IPS-18c (cell line): ENCODE results near the gene ZDHHC14.

Experiments used
- H3K4me3 ChIP-seq: 2 replicates; pipeline ENCODE4 v1.7.0; 2013; ENCODE audit warnings: low read depth, mild to moderate bottlenecking, low read length, moderate library complexity; ENCODE audit not compliant: insufficient read depth
- H3K9me3 ChIP-seq: one replicate; pipeline ENCODE4 v1.6.1; 2013; ENCODE audit warnings: mild to moderate bottlenecking, low read length, moderate library complexity; ENCODE audit not compliant: control insufficient read depth, insufficient read depth

The ZDHHC14 gene

DNA sequence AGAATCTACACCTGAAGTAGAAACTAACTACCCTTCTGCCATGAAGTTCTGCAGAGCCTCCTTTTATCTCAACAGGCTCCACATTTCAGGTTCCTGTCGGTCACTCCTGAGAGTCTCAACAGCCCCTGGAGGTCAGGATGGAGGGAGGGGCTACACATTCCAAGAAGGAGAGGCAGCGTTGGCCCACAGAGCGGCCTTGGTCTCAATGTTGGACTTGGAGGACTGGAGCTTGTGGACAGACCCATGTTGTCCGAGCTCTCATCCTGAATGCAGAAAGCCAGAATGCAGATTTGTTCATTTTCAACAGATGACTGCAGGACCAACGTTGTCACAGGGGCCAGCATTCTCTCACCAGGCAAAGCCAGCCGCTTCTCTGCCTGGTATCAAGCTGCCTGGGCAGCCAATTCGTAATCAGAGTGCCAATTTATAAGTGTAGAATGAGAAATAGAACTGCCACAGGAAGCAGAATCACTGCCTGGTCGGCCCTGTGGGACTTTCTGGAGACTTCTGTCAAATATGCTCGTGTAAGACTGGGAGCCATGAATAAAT lies 229.5 kb downstream of the ZDHHC14 start:
- H3K4me3 ChIP-seq: no peak overlapping the region
- no peaks in the 10 kb centered on the region for H3K9me3 ChIP-seq

DNA sequence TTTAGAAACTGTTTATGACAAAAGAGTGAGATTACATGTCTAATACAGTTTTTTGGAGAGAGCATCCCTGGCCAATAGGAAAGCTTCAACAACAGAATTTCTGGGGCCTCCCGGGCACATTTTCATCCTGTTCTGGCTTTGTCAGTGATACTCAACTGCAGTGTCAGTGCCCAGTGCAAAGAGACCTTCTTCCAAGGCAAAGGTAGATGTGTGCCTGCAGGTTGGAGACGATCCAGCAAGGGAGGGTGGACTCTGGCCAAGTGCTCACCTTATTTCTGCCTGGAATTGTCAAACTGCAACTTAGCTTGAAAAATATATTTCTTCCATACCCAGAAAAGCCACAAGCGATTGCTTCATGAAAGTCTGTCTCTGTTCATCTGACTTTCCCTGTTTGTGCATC lies 230.4 kb downstream of the ZDHHC14 start:
- H3K4me3 ChIP-seq: no peak overlapping the region
- no peaks in the 10 kb centered on the region for H3K9me3 ChIP-seq

DNA sequence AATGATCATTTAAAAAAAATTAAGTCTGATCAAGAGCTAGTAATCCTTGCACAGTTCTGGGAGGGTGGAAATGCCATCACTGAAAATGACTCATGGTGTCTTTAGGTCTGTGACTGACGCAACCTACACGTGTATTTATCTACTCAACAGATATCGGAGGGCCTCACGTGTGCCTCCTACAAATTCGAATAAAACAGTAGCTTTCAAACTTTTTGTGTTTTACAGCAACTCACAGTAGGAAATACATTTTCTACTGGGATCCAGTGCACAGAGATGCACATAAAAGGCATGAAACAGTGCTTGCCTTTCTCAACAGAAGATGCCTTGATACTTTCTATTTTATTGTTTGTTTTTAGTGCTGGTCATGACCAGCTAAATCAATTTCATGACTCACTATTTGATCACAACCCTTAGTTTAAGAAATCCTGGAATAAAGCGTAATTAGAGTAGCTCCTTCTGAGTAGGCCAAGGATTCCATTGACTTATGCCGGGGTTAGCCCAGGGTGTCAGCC lies 232.1 kb downstream of the ZDHHC14 start:
- Histone ChIP-seq H3K4me3 (no peak overlapping the region), H3K9me3 (no peaks in the 10 kb centered on the region)

DNA sequence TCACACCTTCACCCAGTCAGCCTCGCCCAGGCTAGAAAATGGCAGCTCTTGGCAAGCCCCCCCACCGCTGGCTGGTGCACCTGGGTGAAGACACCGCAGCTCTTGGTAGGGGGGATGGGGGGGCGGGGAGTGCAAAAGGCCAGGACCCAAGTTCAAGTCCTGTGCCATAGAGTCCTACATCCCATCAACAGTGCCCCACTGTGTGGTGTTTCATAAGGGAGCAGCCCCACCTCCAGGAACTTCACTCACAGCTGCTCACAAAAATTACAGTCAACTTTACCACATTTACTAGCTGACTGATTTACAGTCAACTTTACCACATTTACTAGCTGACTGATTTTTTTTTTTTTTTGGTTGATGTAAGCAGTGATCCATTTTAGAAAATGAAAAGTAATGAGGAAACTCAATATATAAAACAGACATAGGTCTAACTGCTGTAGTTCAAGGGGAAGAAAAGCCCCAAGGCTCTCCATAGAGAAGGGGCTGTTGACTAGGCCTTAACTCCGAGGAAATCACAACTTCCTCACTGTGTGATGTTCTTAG lies 233.1 kb downstream of the ZDHHC14 start:
- H3K4me3 ChIP-seq: no peak overlapping the region
- H3K9me3 ChIP-seq: no peaks in the 10 kb centered on the region

DNA sequence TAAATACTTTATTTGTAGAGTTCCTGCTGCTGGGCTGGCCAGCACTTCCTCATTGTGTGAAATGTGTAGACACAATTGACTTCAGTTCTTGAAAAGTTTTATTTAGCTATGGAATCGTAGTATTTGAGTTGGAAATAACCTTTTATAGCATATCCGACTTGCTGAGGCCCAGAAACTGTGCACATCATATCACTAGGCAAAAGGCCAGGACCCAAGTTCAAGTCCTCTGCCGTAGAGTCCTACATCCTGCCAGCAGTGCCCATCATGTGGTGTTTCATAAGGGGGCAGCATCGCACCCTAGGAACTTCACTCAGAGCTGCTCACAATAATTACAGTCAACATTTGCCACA lies 234.4 kb downstream of the ZDHHC14 start:
- no peak overlapping the region for H3K4me3 ChIP-seq
- H3K9me3 ChIP-seq: no peaks in the 10 kb centered on the region

DNA sequence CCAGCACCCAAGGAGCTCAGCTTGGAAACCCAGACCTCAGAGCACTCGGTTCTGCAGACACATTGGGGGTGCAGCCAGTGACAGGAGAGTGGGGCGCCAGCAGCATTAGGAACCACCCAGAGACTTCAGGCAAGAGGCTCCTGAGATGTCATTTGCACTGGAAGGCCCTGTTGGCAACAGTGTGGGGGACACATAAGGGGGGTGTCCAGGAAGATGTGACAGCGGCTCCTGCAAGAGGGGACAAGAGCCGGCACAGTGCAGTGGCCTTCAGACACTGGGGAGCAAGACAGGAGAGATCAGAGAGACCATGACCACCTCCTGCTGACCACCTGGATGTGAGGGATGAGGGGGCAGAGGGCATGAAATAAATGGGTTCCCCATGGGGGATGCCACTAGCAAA lies 235.0 kb downstream of the ZDHHC14 start:
- Histone ChIP-seq H3K9me3 (no peaks in the 10 kb centered on the region), H3K4me3 (no peak overlapping the region)

DNA sequence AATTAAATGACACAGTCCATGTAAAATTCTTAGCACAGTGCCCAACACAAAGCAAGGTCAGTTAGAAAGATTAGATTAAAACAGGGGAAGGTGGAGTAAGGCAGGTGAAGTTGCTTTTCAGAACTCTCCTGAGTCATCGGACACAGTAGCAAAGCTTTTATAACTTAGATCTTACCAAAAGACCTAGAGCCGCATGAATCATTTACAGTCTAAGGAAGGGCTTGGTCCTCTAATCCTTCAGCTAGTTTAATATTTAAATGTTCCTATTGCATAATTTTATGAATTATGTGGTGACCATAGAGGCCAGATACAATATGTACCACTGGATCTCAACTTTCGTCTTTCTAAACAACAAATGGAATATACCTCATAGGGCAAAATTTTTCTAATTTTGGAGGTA lies 240.0 kb downstream of the ZDHHC14 start:
- H3K9me3 ChIP-seq: no peaks in the 10 kb centered on the region
- no peak overlapping the region for H3K4me3 ChIP-seq

DNA sequence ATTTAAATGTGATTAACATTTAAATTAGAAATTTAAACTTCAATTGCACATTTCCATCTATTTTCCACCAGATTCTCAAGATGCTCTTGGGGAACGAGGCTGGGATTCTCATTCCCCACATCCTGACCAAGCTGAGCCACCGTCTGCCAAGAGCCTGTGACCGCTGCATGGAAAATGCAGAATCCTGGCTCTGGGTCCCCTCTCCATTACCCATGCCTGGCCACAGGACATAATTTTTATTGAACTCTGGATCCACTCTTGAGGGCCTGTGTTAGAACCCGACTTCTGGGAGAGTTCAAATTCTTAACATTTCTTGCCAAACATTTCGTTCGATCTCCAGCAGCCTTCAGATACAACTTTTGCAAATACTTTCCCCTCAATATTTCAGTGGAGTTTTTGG lies 240.4 kb downstream of the ZDHHC14 start:
- Histone ChIP-seq H3K9me3 (no peaks in the 10 kb centered on the region), H3K4me3 (no peak overlapping the region)

DNA sequence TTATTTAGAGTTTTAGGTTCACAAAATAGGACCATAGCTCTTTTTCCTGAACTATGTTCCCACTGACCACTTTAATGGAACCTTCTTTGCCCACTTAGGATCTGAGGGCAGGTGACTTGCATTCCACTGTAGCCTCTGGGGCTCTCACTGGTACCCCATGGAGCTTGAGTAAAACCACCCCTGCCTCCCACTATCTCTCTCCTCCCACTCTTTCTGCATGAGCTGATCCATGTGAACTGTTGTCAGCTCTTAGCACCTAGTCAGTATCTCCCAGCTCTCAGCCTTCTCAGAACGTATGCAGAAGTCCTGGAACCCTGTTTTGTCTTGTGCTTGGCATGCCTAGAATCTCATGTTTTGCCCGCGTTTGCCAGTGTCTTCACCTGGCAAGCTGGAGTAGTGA lies 241.4 kb downstream of the ZDHHC14 start:
- Histone ChIP-seq H3K9me3 (no peaks in the 10 kb centered on the region), H3K4me3 (no peak overlapping the region)

DNA sequence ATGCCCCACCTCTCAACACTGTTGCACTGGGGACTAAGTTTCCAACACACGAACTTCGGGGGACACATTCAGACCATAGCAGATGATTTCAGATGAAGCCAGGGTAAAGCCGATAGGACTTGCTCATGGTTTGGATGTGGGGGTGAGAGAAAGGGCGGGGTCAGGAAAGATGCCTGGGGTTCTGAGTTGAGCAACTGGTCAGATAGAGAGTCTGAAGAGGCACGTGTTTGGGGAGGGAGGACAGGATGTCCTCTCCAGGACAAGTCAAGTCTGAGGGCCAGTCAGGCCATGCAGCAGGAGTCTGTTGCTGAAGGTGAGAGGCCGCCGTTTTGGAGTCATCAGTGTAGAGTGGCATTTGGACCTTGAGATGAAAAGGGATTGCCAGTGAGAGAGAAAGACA lies 244.1 kb downstream of the ZDHHC14 start:
- Histone ChIP-seq H3K9me3 (no peaks in the 10 kb centered on the region), H3K4me3 (no peak overlapping the region)

DNA sequence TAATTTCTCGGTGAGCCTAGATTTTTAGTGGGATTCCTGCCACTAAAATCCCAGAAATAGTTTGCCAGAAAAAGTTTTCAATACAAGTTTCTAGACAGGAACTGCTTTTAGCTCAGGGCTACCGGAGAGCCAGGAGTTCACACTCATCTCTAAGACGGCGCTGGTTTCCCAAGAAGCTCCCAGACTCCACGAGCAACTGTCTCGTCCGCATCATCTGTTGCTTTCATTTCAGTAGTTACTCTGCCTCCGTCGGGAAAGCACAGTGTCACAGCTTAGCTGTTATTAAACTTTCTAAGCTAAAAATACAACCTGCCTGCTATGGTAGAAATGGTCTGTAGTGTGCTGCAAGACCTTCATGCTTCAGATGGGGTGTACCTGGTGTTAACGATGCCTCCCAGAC lies 244.8 kb downstream of the ZDHHC14 start:
- Histone ChIP-seq H3K4me3 (no peak overlapping the region), H3K9me3 (no peaks in the 10 kb centered on the region)

DNA sequence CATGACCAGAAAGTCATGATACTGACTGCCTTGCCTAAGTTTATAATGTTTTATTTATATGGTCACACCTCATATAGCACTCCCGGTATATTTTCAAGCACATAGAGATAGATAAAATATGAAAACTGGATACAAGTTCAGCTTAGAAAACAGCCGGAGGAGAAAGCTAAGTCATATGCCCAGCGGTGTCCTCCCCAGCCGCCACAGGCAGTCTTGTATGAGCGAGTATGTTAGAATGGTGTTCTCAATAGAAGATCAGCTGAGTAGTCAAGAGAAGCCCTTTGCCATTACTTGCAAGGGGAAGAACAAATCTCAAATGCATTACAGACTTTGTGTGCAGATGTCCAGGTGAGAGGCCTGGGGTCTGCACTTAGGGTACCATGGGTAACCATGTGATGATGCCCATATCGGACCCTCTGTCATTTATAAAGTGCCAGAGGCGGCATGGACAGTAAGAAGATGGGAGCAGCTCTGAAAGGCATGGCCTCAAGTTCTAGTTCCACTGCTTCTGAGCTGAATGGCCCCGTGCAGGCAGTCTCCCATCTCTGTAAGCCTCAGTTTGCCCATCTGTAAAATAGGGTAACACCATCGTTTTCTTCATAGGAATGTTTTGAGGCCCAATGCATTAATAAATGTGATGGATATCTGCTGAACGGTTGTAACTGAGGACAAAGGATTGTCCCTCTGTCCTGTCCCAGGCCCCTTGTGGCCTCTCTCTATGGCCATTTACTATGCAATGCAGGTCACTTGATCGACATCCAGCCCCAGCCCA lies 246.4 kb downstream of the ZDHHC14 start:
- Histone ChIP-seq H3K9me3 (no peaks in the 10 kb centered on the region), H3K4me3 (no peak overlapping the region)

DNA sequence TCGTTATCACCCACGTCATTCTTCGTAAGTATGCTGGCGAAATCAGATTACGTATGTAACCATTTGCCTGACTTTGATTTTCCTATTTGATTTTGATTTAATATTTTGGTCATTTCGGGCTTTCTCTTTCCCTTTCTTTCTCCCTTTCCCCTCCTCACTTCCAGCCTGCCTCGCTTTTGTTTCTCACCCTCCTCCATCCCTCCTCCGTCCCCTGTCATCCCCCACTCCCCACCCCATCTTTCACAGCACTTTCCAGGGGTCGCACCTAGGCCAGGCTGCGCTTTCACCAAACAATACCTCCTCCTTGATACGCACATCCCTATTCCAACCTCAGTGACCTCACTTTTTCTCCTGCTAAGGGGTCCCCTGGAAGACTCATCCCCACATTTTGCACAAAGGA lies 247.5 kb downstream of the ZDHHC14 start:
- Histone ChIP-seq H3K9me3 (no peaks in the 10 kb centered on the region), H3K4me3 (no peak overlapping the region)

DNA sequence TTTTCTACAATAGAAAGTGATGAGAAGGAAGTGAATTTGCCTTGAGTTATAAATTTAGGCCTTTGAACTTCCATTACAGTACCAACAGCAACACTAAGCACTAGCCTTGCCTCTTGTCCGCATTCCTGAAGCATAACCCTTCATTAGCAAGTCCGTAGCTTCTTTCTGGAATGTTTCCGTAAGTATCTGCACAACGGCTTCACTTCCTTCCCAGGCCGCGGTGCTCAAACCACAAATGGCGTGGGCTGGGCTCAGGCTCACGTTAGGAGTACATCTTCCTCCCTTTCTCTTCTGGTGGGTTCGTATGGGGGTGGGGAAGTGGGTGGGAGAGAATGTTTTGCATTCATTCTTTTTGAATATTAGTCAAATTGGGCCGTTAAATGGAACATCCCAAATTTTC lies 248.2 kb downstream of the ZDHHC14 start:
- H3K9me3 ChIP-seq: no peaks in the 10 kb centered on the region
- no peak overlapping the region for H3K4me3 ChIP-seq

DNA sequence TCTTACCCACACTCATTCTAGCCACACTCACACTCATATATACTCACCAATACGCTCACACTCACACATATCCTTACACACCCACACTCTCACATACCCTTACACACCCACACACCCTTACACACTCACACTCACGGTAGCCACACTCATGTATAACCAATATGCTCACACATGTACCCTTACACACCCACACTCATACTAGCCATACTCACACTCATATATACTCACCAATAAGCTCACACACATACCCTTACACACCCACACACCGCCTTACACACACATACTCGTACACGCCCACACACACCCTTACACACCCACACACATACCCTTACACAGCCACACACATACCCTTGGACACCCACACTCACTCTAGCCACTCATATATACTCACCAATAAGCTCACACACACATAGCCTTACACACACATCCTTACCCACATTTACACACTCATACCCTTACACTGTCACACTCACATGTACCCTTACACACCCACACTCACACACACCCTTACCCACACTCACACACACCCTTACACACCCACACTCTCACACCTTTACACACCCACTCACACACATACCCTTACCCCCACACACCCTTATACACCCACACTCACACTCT lies 249.6 kb downstream of the ZDHHC14 start:
- H3K9me3 ChIP-seq: no peaks in the 10 kb centered on the region
- no peak overlapping the region; the same call in 1 of the 2 replicates for H3K4me3 ChIP-seq

DNA sequence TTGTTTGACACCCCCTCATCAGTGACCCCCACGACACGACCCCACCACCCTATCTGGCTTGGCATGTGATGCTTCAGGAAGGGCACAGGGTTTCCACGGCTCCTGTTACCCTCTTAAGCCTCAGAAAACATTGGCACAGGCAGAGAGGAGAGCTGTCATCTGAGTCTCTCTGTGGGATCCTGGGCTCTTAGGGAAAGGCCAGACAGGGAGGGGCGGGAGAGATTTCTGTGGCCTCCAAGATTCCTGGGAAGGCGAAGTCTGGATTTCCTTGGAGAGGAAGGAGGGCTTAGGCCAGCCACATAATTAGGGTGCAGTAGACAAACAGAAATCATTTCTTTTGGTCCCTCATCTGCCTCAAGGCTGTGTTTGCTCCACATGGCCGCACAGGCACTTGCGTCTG lies 250.4 kb downstream of the ZDHHC14 start:
- Histone ChIP-seq H3K9me3 (no peaks in the 10 kb centered on the region), H3K4me3 (no peak overlapping the region)

DNA sequence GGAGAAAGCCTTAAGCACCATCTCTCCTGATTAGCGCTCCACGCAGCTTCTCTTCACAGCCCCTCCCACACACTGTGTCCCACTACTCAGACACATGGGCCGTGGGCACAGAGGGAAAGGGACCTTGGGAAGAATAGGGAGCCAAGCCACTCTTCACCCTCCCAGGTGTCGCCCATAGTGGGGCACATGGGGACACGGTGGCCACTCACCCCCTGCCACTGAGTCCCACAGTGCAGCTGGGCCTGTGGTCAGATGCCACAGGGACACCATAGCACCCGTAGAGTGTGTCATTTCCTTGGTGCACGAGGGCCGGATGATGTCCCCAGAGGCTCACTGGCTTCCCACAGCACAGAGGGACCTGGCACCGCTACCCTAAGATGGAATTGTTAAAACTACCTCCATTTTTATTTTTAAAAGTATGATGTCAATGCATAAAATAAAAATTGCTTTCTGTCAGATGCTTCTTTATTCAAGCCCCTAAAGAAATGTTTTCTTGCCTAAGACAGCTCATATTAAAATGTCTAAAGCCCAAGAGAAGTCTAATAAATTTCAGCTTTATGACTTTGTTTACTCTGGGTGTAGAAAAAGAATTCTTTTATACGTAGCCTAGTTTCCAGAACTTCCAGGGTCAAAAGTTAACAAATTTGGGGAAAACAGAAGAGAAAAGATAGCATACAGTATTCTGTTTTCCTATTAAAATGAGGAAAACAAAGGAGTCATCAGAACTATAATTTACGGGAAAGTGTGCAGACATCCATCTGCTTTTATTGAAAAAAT lies 251.0 kb downstream of the ZDHHC14 start:
- Histone ChIP-seq H3K4me3 (no peak overlapping the region), H3K9me3 (no peaks in the 10 kb centered on the region)
